ENCODE data around the gene FBXL7. TPM values are rescaled to one million over a fixed set of nuclear protein-coding genes. Genes with fewer than 3 reads are reported as not detected.

FBXL7 gene
- total and polyA plus RNA-seq, 7 experiments from 2014 or later = not detected

GRCh38 chr5:15601853-15602252, 101.9 kb downstream of the FBXL7 start:
- Mint-ChIP-seq H3K9me3 (peaks cover 0 to 5% (median 1%) of the 10 kb centered on the region in 11 donors), H3K27ac (no peak overlapping the region), H3K4me1 (no peaks in the 10 kb centered on the region), H3K27me3 (no peaks in the 10 kb centered on the region), H3K4me3 (no peak overlapping the region), H3K36me3 (no peaks in the 10 kb centered on the region)
- H3K4me3 ChIP-seq (ENCODE audit: low read length) = no peak overlapping the region
- H3K27me3 ChIP-seq (ENCODE audit: control insufficient read depth in 2 of 2, insufficient read depth in 2 of 2, low read length in 2 of 2) = no peaks in the 10 kb centered on the region
- no peak for DNase-seq
- ChIA-PET POLR2A (no interaction called here), CTCF (no interaction called here)
- no peaks in the 10 kb centered on the region for H3K36me3 ChIP-seq (ENCODE audit: control insufficient read depth in 2 of 3, insufficient read depth in 3 of 3, low read length in 3 of 3)
- no peak overlapping the region for H3K27ac ChIP-seq (ENCODE audit: low read depth, low read length)
- intact Hi-C loops (cut with micrococcal nuclease) = no loop called here
- H3K4me1 ChIP-seq (ENCODE audit: control insufficient read depth in 2 of 2, insufficient read depth in 2 of 2, low read length in 2 of 2) = no peaks in the 10 kb centered on the region
- peaks cover 0 to 3% (median 0%) of the 10 kb centered on the region in 3 experiments for H3K9me3 ChIP-seq (ENCODE audit: control insufficient read depth in 2 of 3, low read length in 3 of 3)
- no peak for ATAC-seq

GRCh38 chr5:15604986-15605385, 105.0 kb downstream of the FBXL7 start:
- ATAC-seq = no peak

DNA sequence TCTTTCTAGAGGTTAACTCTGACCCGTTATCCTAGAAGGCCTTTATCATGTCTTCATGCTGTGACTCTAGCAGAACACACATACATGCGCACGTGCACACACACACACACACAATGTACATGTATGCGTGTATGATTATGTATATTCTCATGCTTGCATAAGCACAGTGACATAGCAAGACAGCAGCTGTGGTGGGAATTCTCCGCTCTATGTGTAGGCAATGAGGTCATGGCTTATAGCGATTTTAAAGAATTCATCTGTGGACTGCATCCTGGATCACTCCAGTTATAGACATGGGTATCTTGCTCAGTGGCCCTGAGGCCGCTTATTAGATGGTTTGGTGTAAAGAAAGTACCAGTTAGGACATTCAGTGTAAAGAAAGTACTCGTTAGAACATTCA, 106.2 kb downstream of the FBXL7 start:
- no peaks in the 10 kb centered on the region for H3K4me1 ChIP-seq (ENCODE audit: control insufficient read depth in 2 of 2, insufficient read depth in 2 of 2, low read length in 2 of 2)
- H3K4me3 Mint-ChIP-seq = no peak overlapping the region
- H3K27me3 ChIP-seq (ENCODE audit: control insufficient read depth in 2 of 2, insufficient read depth in 2 of 2, low read length in 2 of 2) = no peaks in the 10 kb centered on the region
- no peak overlapping the region for H3K4me3 ChIP-seq (ENCODE audit: low read length)
- ATAC-seq = no peak
- no peak overlapping the region for H3K27ac ChIP-seq (ENCODE audit: low read depth, low read length)
- CTCF ChIA-PET = no interaction called here
- no peaks in the 10 kb centered on the region for H3K36me3 Mint-ChIP-seq
- H3K36me3 ChIP-seq (ENCODE audit: control insufficient read depth in 2 of 3, insufficient read depth in 3 of 3, low read length in 3 of 3) = no peaks in the 10 kb centered on the region
- no peaks in the 10 kb centered on the region for H3K4me1 Mint-ChIP-seq
- intact Hi-C loops (cut with micrococcal nuclease) = no loop called here
- DNase-seq = no peak
- peaks cover 0 to 9% (median 1%) of the 10 kb centered on the region in 11 donors for H3K9me3 Mint-ChIP-seq
- H3K9me3 ChIP-seq (ENCODE audit: control insufficient read depth in 2 of 3, low read length in 3 of 3) = peaks cover 0 to 3% (median 0%) of the 10 kb centered on the region in 3 experiments
- H3K27me3 Mint-ChIP-seq = no peaks in the 10 kb centered on the region
- POLR2A ChIA-PET = no interaction called here
- H3K27ac Mint-ChIP-seq = no peak overlapping the region

More at GRCh38 chr5:15604986-15605385, 105.0 kb downstream of the FBXL7 start:
- no peak for DNase-seq
- ChIA-PET POLR2A (no interaction called here), CTCF (no interaction called here)
- H3K27me3 ChIP-seq (ENCODE audit: control insufficient read depth in 2 of 2, insufficient read depth in 2 of 2, low read length in 2 of 2) = no peaks in the 10 kb centered on the region
- no peaks in the 10 kb centered on the region for H3K36me3 ChIP-seq (ENCODE audit: control insufficient read depth in 2 of 3, insufficient read depth in 3 of 3, low read length in 3 of 3)
- intact Hi-C loops (cut with micrococcal nuclease) = no loop called here
- Mint-ChIP-seq H3K9me3 (peaks cover 0 to 9% (median 1%) of the 10 kb centered on the region in 11 donors), H3K36me3 (no peaks in the 10 kb centered on the region), H3K4me1 (no peaks in the 10 kb centered on the region), H3K4me3 (no peak overlapping the region), H3K27me3 (no peaks in the 10 kb centered on the region), H3K27ac (no peak overlapping the region)
- no peaks in the 10 kb centered on the region for H3K4me1 ChIP-seq (ENCODE audit: control insufficient read depth in 2 of 2, insufficient read depth in 2 of 2, low read length in 2 of 2)
- H3K4me3 ChIP-seq (ENCODE audit: low read length) = no peak overlapping the region
- peaks cover 0 to 3% (median 0%) of the 10 kb centered on the region in 3 experiments for H3K9me3 ChIP-seq (ENCODE audit: control insufficient read depth in 2 of 3, low read length in 3 of 3)
- H3K27ac ChIP-seq (ENCODE audit: low read depth, low read length) = no peak overlapping the region

DNA sequence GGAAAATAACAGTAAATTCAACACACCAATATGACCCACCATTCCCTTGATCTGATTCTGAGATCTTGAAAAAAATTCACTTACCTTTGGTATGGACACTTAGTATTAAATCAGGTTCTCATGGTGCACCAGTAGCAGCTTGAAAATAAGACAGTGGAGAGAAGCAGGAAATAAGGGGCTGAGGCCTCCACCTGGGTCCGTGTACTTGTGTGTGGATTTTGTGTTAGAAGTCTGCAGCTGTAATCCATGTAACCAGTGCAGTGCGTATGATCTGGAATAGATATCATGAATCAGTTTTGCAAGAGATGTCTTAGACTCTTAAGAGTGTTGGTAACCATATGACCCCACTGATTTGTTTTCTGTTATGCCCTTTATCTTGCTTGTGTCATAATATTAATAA, 107.1 kb downstream of the FBXL7 start:
- CTCF ChIA-PET = no interaction called here
- Histone ChIP-seq H3K9me3 (ENCODE audit: control insufficient read depth in 2 of 3, low read length in 3 of 3) (no peaks in the 10 kb centered on the region), H3K4me1 (ENCODE audit: control insufficient read depth in 2 of 2, insufficient read depth in 2 of 2, low read length in 2 of 2) (no peaks in the 10 kb centered on the region), H3K4me3 (ENCODE audit: low read length) (no peak overlapping the region), H3K27ac (ENCODE audit: low read depth, low read length) (no peak overlapping the region), H3K36me3 (ENCODE audit: control insufficient read depth in 2 of 3, insufficient read depth in 3 of 3, low read length in 3 of 3) (no peaks in the 10 kb centered on the region), H3K27me3 (ENCODE audit: control insufficient read depth in 2 of 2, insufficient read depth in 2 of 2, low read length in 2 of 2) (no peaks in the 10 kb centered on the region)
- POLR2A ChIA-PET = no interaction called here
- intact Hi-C loops (cut with micrococcal nuclease) = no loop called here
- peaks cover 0 to 9% (median 1%) of the 10 kb centered on the region in 11 donors for H3K9me3 Mint-ChIP-seq
- DNase-seq (no peak), ATAC-seq (no peak)
- H3K4me1 Mint-ChIP-seq = no peaks in the 10 kb centered on the region
- no peaks in the 10 kb centered on the region for H3K36me3 Mint-ChIP-seq
- no peaks in the 10 kb centered on the region for H3K27me3 Mint-ChIP-seq
- H3K27ac Mint-ChIP-seq = no peak overlapping the region
- H3K4me3 Mint-ChIP-seq = no peak overlapping the region

GRCh38 chr5:15609076-15609725, 109.2 kb downstream of the FBXL7 start:
- POLR2A ChIA-PET = no interaction called here
- no peak overlapping the region for H3K27ac ChIP-seq (ENCODE audit: low read depth, low read length)

GRCh38 chr5:15610216-15610615, 110.2 kb downstream of the FBXL7 start:
- DNase-seq (no peak), ATAC-seq (no peak)
- H3K4me3 ChIP-seq (ENCODE audit: low read length) = no peak overlapping the region
- Mint-ChIP-seq H3K4me1 (no peaks in the 10 kb centered on the region), H3K27ac (no peak overlapping the region), H3K27me3 (no peaks in the 10 kb centered on the region), H3K9me3 (peaks cover 0 to 9% (median 1%) of the 10 kb centered on the region in 11 donors), H3K36me3 (no peaks in the 10 kb centered on the region), H3K4me3 (no peak overlapping the region)
- no peaks in the 10 kb centered on the region for H3K9me3 ChIP-seq (ENCODE audit: control insufficient read depth in 2 of 3, low read length in 3 of 3)
- ChIA-PET CTCF (no interaction called here), POLR2A (no interaction called here)
- no peaks in the 10 kb centered on the region for H3K4me1 ChIP-seq (ENCODE audit: control insufficient read depth in 2 of 2, insufficient read depth in 2 of 2, low read length in 2 of 2)
- H3K27me3 ChIP-seq (ENCODE audit: control insufficient read depth in 2 of 2, insufficient read depth in 2 of 2, low read length in 2 of 2) = no peaks in the 10 kb centered on the region
- intact Hi-C loops (cut with micrococcal nuclease) = no loop called here
- no peaks in the 10 kb centered on the region for H3K36me3 ChIP-seq (ENCODE audit: control insufficient read depth in 2 of 3, insufficient read depth in 3 of 3, low read length in 3 of 3)
- H3K27ac ChIP-seq (ENCODE audit: low read depth, low read length) = no peak overlapping the region

More at GRCh38 chr5:15609076-15609725, 109.2 kb downstream of the FBXL7 start:
- no peak for ATAC-seq
- Mint-ChIP-seq H3K4me3 (no peak overlapping the region), H3K9me3 (peaks cover 0 to 9% (median 3%) of the 10 kb centered on the region in 11 donors), H3K36me3 (no peaks in the 10 kb centered on the region), H3K27ac (no peak overlapping the region), H3K4me1 (no peaks in the 10 kb centered on the region), H3K27me3 (no peaks in the 10 kb centered on the region)
- H3K27me3 ChIP-seq (ENCODE audit: control insufficient read depth in 2 of 2, insufficient read depth in 2 of 2, low read length in 2 of 2) = no peaks in the 10 kb centered on the region
- H3K9me3 ChIP-seq (ENCODE audit: control insufficient read depth in 2 of 3, low read length in 3 of 3) = no peaks in the 10 kb centered on the region
- DNase-seq = no peak
- no peaks in the 10 kb centered on the region for H3K4me1 ChIP-seq (ENCODE audit: control insufficient read depth in 2 of 2, insufficient read depth in 2 of 2, low read length in 2 of 2)
- intact Hi-C loops (cut with micrococcal nuclease) = no loop called here
- CTCF ChIA-PET = no interaction called here
- H3K36me3 ChIP-seq (ENCODE audit: control insufficient read depth in 2 of 3, insufficient read depth in 3 of 3, low read length in 3 of 3) = no peaks in the 10 kb centered on the region
- H3K4me3 ChIP-seq (ENCODE audit: low read length) = no peak overlapping the region

DNA sequence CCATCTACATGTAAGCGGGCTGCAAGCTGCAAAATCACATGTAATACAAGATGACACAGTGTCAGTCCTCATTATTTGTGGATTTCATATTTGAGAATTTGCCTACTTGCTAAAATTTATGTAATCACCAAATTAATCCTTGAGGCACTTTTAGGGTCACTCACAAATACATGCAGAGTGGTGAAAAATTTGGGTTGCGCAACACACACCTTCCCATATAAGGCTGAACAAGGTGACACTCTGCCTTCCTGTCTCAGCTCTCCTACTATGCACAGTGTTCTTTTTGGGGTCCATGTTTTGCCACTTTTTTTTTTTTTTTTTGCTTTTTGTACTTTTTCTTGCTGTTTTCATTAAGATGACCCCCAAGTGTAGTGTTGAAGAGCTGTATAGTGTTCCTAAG, 111.0 kb downstream of the FBXL7 start:
- no peak overlapping the region for H3K4me3 ChIP-seq (ENCODE audit: low read length)
- H3K27me3 ChIP-seq (ENCODE audit: control insufficient read depth in 2 of 2, insufficient read depth in 2 of 2, low read length in 2 of 2) = no peaks in the 10 kb centered on the region
- no peak for DNase-seq
- no peak overlapping the region for H3K4me3 Mint-ChIP-seq
- intact Hi-C loops (cut with micrococcal nuclease) = no loop called here
- no peak overlapping the region for H3K27ac Mint-ChIP-seq
- no peaks in the 10 kb centered on the region for H3K4me1 Mint-ChIP-seq
- H3K27me3 Mint-ChIP-seq = no peaks in the 10 kb centered on the region
- H3K4me1 ChIP-seq (ENCODE audit: control insufficient read depth in 2 of 2, insufficient read depth in 2 of 2, low read length in 2 of 2) = no peaks in the 10 kb centered on the region
- ChIA-PET CTCF (no interaction called here), POLR2A (interaction anchor here (0.6 kb wide), 1 partner anchor 523 kb away, joined by 3 read pairs; no protein-coding TSS in a partner anchor)
- no peak overlapping the region for H3K27ac ChIP-seq (ENCODE audit: low read depth, low read length)
- no peaks in the 10 kb centered on the region for H3K9me3 ChIP-seq (ENCODE audit: control insufficient read depth in 2 of 3, low read length in 3 of 3)
- H3K9me3 Mint-ChIP-seq = peaks cover 0 to 7% (median 1%) of the 10 kb centered on the region in 11 donors
- ATAC-seq = no peak
- H3K36me3 Mint-ChIP-seq = no peaks in the 10 kb centered on the region
- no peaks in the 10 kb centered on the region for H3K36me3 ChIP-seq (ENCODE audit: control insufficient read depth in 2 of 3, insufficient read depth in 3 of 3, low read length in 3 of 3)

All from naive thymus-derived CD4-positive, alpha-beta T cell (primary cell).